LNCaP clone FGC (cell line): Measurements from ENCODE around the gene DEPDC5.

Experiments
- DNase-seq: peaks from one replicate; pipeline ENCODE4 v3.0.0-alpha.2; 2011; ENCODE audit warnings: low read depth
- H3K4me3 ChIP-seq: 2 replicates; pipeline ENCODE4 v1.5.1; 2011; ENCODE audit warnings: mild to moderate bottlenecking, low read depth, low read length, control low read depth
- CTCF ChIP-seq: IDR thresholded peaks from 2 replicates; pipeline ENCODE4 v1.5.1; 2012; ENCODE audit warnings: mild to moderate bottlenecking; ENCODE audit not compliant: control insufficient read depth, insufficient read depth; ENCODE audit errors: extremely low read depth

DEPDC5 gene

DNA sequence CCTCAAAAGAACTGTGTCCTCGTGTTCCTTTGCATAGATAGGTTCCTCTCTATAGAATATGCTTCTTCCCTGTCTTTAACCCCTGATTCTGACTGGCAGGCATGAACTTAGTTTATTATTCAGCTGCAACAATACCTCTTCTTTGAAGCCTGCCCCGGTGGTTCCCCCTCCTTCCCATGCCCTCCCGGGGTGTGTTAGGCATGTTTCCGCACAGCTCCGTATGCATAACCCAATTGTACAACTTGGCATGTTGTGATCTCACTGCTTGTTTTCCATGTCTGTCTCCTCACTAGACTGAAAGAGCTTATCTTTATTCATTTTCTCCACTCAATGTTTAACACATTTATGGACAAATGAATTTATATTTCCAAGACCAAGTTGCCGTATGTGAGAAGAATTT lies 72.6 kb downstream of the DEPDC5 start:
- no peak for DNase-seq
- H3K4me3 ChIP-seq = no peak overlapping the region
- TF ChIP-seq CTCF = no peak

DNA sequence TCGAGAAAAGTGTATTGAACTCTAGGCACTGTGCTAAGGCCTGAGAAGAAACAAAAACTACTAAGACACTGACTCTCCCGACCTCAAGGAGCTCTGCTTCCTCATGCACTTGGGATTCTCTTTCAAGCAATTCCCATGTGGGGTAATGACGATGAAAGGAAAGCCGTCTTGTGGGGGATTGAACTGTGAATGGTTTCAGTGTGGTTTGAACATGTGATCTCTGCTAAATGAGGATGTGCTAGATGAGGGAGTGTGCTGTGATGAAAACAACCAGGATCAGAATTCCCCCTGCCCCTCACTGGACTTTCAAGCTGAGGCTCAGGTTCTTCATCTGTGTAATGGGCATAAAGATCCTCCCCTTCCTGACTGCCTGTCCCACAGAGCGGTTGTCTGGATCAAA lies 74.9 kb downstream of the DEPDC5 start:
- TF ChIP-seq CTCF = no peak
- no peak for DNase-seq
- no peak overlapping the region for H3K4me3 ChIP-seq

DNA sequence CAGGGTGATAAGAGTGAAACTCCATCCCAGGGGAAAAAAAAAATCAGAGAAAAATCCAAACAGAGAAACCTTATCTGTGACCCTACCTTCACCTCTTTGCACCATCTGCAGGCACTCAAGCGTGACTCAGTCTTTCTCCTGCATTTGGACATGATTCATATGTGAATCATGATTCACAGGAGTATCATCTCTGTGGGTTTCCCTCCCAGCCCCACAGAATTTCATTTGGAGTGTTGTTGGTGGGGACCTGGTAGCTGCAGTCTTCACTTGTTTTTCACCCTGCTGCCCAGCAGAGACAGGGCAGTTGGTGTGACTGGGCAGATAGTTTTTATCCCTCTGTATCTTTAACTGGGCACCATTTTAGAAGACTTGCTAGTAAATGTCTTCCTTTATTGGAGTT lies 75.7 kb downstream of the DEPDC5 start:
- no peak for DNase-seq
- TF ChIP-seq CTCF = no peak
- no peak overlapping the region for H3K4me3 ChIP-seq

GRCh38 chr22:31830721-31831070 lies 76.9 kb downstream of the DEPDC5 start:
- no peak overlapping the region for H3K4me3 ChIP-seq
- no peak for TF ChIP-seq CTCF
- DNase-seq = peak; percentile 8

DNA sequence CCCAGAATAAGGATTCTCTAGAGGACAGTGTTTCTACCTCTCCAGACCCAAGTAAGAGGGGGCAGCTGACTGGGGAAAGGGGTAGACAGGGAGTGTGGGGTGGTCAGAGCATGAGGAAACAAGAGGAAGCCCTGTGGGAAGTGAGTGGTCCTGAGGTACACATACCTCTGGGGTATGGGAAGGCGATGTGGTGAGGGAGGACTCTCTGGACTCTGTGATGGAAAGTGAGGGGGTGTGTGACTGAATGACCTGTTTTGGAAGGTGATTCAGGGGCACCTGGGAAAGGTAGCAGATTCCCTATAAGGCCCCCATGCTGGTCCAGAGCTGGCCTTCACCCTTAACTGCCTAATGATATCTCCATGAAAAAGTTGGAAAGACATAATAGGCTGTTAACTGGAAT lies 80.1 kb downstream of the DEPDC5 start:
- no peak for TF ChIP-seq CTCF
- H3K4me3 ChIP-seq = no peak overlapping the region
- no peak for DNase-seq

GRCh38 chr22:31836010-31836409 lies 82.2 kb downstream of the DEPDC5 start:
- H3K4me3 ChIP-seq = no peak overlapping the region
- TF ChIP-seq CTCF = no peak
- DNase-seq = no peak

- TF ChIP-seq CTCF = no peak
- H3K4me3 ChIP-seq = no peak overlapping the region
- DNase-seq = no peak
These were observed 85.1 kb downstream of the DEPDC5 start for GRCh38 chr22:31838917-31839316.
